Mesendoderm (in vitro differentiated cells): ENCODE measurements around the gene PARVA.
A peak's percentile ranks its signal among the peaks of the same experiment; 100 is the strongest.

ENCODE experiments used
- DNase-seq: peaks from one replicate; pipeline ENCODE4 v3.0.0; 2013
- H2AK5ac ChIP-seq: 2 replicates; pipeline ENCODE4 v1.6.1; 2013; ENCODE audit warnings: low read length, inconsistent platforms
- H2BK120ac ChIP-seq: 2 replicates; pipeline ENCODE4 v1.6.1; 2013; ENCODE audit warnings: low read depth, mild to moderate bottlenecking, low read length, moderate library complexity, mixed read lengths
- H2BK15ac ChIP-seq: replicated peaks from 2 replicates; pipeline ENCODE4 v1.6.1; 2013; ENCODE audit warnings: low read depth, mild to moderate bottlenecking, moderate library complexity
- H2BK5ac ChIP-seq: 2 replicates; pipeline ENCODE4 v1.6.1; 2013; ENCODE audit warnings: low read length, inconsistent platforms
- H3K18ac ChIP-seq: 2 replicates; pipeline ENCODE4 v1.6.1; 2013; ENCODE audit warnings: mild to moderate bottlenecking, low read length, mixed read lengths
- H3K23ac ChIP-seq: one replicate; pipeline ENCODE4 v1.6.1; 2013; ENCODE audit warnings: low read length
- H3K27ac ChIP-seq: 2 replicates; pipeline ENCODE4 v1.5.1; 2013; ENCODE audit warnings: low read depth, mild to moderate bottlenecking, inconsistent platforms, low read length, moderate library complexity
- H3K27me3 ChIP-seq: 2 replicates; pipeline ENCODE4 v1.6.1; 2013; ENCODE audit warnings: low read length, control low read depth, mild to moderate bottlenecking, inconsistent platforms; ENCODE audit not compliant: insufficient read depth, poor library complexity
- H3K36me3 ChIP-seq: 2 replicates; pipeline ENCODE4 v1.6.1; 2013; ENCODE audit warnings: low read length, inconsistent platforms; ENCODE audit not compliant: control insufficient read depth, insufficient read depth
- H3K4ac ChIP-seq: one replicate; pipeline ENCODE4 v1.6.1; 2013; ENCODE audit warnings: low read depth, mild to moderate bottlenecking, low read length, moderate library complexity
- H3K4me1 ChIP-seq: 2 replicates; pipeline ENCODE4 v1.6.1; 2013; ENCODE audit warnings: low read depth, low read length, inconsistent platforms; ENCODE audit not compliant: control insufficient read depth
- H3K4me2 ChIP-seq: 2 replicates; pipeline ENCODE4 v1.6.1; 2013; ENCODE audit warnings: low read length
- H3K4me3 ChIP-seq: 2 replicates; pipeline ENCODE4 v1.5.1; 2013; ENCODE audit warnings: mild to moderate bottlenecking, low read length
- H3K56ac ChIP-seq: one replicate; pipeline ENCODE4 v1.6.1; 2013; ENCODE audit warnings: low read length
- H3K79me1 ChIP-seq: 2 replicates; pipeline ENCODE4 v1.6.1; 2013; ENCODE audit warnings: low read length, inconsistent platforms
- H3K79me2 ChIP-seq: 2 replicates; pipeline ENCODE4 v1.6.1; 2013; ENCODE audit warnings: mild to moderate bottlenecking, low read length; ENCODE audit not compliant: control insufficient read depth, insufficient read depth
- H3K9ac ChIP-seq: 2 replicates; pipeline ENCODE4 v1.6.1; 2013; ENCODE audit warnings: low read length, inconsistent platforms
- H4K5ac ChIP-seq: one replicate; pipeline ENCODE4 v1.6.1; 2013; ENCODE audit warnings: low read length
- H4K8ac ChIP-seq: one replicate; pipeline ENCODE4 v1.6.1; 2013; ENCODE audit warnings: low read depth, mild to moderate bottlenecking, control low read depth, low read length, moderate library complexity
- WGBS: extraction: QIAGEN DNeasy Blood & Tissue Kit; methylation state at CpG from one replicate; pipeline ENCODE4 v1.1.7; 2013; ENCODE audit warnings: low lambda C conversion rate, missing lambda C conversion rate; ENCODE audit not compliant: insufficient coverage; ENCODE audit errors: extremely low coverage; 5-methylcytosine and 5-hydroxymethylcytosine counted together

Gene PARVA

GRCh38 chr11:12444601-12445000, 67.2 kb downstream of the PARVA start:
- Histone ChIP-seq H3K79me2 (no peaks in the 10 kb centered on the region), H3K23ac (no peak overlapping the region), H3K9ac (no peak overlapping the region), H3K4ac (no peak overlapping the region), H3K36me3 (no peaks in the 10 kb centered on the region), H3K4me3 (no peak overlapping the region), H3K18ac (no peak overlapping the region), H3K27ac (no peak overlapping the region), H4K5ac (no peak overlapping the region), H2BK5ac (no peak overlapping the region), H2BK120ac (no peak overlapping the region), H3K27me3 (no peaks in the 10 kb centered on the region), H3K56ac (no peak overlapping the region), H2BK15ac (no peak overlapping the region), H3K79me1 (peaks cover 1% of the 10 kb centered on the region), H2AK5ac (no peak overlapping the region), H4K8ac (no peak overlapping the region), H3K4me2 (no peak overlapping the region), H3K4me1 (peaks cover under 1% of the 10 kb centered on the region)
- WGBS = no CpG with 5 or more reads among the region's 2 CpGs
- DNase-seq = no peak

GRCh38 chr11:12445001-12445400, 67.6 kb downstream of the PARVA start:
- no peak overlapping the region for H3K4ac ChIP-seq
- H2BK15ac ChIP-seq = no peak overlapping the region
- H3K23ac ChIP-seq = no peak overlapping the region
- no peak overlapping the region for H4K5ac ChIP-seq
- H3K4me1 ChIP-seq = no peaks in the 10 kb centered on the region
- DNase-seq = no peak
- no peak overlapping the region for H4K8ac ChIP-seq
- no peaks in the 10 kb centered on the region for H3K27me3 ChIP-seq
- H2BK5ac ChIP-seq = no peak overlapping the region
- no peak overlapping the region for H2AK5ac ChIP-seq
- H2BK120ac ChIP-seq = no peak overlapping the region
- H3K79me2 ChIP-seq = no peaks in the 10 kb centered on the region
- no peak overlapping the region for H3K9ac ChIP-seq
- no peak overlapping the region for H3K56ac ChIP-seq
- no peak overlapping the region for H3K18ac ChIP-seq
- H3K4me3 ChIP-seq = no peak overlapping the region
- WGBS = no CpG with 5 or more reads among the region's 2 CpGs
- H3K36me3 ChIP-seq = no peaks in the 10 kb centered on the region
- H3K27ac ChIP-seq = no peak overlapping the region
- H3K4me2 ChIP-seq = no peak overlapping the region
- peaks cover 1% of the 10 kb centered on the region for H3K79me1 ChIP-seq

- no peak overlapping the region for H3K9ac ChIP-seq
- H4K5ac ChIP-seq = no peak overlapping the region
- H2AK5ac ChIP-seq = no peak overlapping the region
- H3K4me2 ChIP-seq = no peak overlapping the region
- no peaks in the 10 kb centered on the region for H3K4me1 ChIP-seq
- no peak overlapping the region for H2BK15ac ChIP-seq
- no peaks in the 10 kb centered on the region for H3K79me2 ChIP-seq
- H3K79me1 ChIP-seq = peaks cover 1% of the 10 kb centered on the region
- no peak overlapping the region for H3K4ac ChIP-seq
- no peak overlapping the region for H2BK5ac ChIP-seq
- H3K36me3 ChIP-seq = no peaks in the 10 kb centered on the region
- H3K23ac ChIP-seq = no peak overlapping the region
- no peak overlapping the region for H2BK120ac ChIP-seq
- no peak overlapping the region for H4K8ac ChIP-seq
- no peak overlapping the region for H3K56ac ChIP-seq
- no peak overlapping the region for H3K27ac ChIP-seq
- H3K27me3 ChIP-seq = no peaks in the 10 kb centered on the region
- no peak overlapping the region for H3K4me3 ChIP-seq
- no peak for DNase-seq
- no peak overlapping the region for H3K18ac ChIP-seq
Measured at GRCh38 chr11:12446863-12447262, 69.5 kb downstream of the PARVA start.

GRCh38 chr11:12448131-12448939, 71.0 kb downstream of the PARVA start:
- Histone ChIP-seq H3K9ac (no peak overlapping the region), H4K8ac (no peak overlapping the region), H3K27me3 (no peaks in the 10 kb centered on the region), H2BK5ac (no peak overlapping the region), H3K4me2 (no peak overlapping the region), H3K79me2 (no peaks in the 10 kb centered on the region), H3K4me1 (no peaks in the 10 kb centered on the region), H3K27ac (no peak overlapping the region), H3K56ac (no peak overlapping the region), H2BK120ac (no peak overlapping the region), H4K5ac (no peak overlapping the region), H3K4me3 (no peak overlapping the region), H2AK5ac (no peak overlapping the region), H3K36me3 (no peaks in the 10 kb centered on the region), H2BK15ac (no peak overlapping the region), H3K79me1 (no peaks in the 10 kb centered on the region), H3K23ac (no peak overlapping the region), H3K18ac (no peak overlapping the region), H3K4ac (no peak overlapping the region)
- WGBS = no CpG with 5 or more reads among the region's 9 CpGs
- no peak for DNase-seq

- Histone ChIP-seq H2AK5ac (no peak overlapping the region), H3K27ac (no peak overlapping the region), H2BK5ac (no peak overlapping the region), H3K79me2 (no peaks in the 10 kb centered on the region), H4K8ac (no peak overlapping the region), H3K18ac (no peak overlapping the region), H3K79me1 (no peaks in the 10 kb centered on the region), H3K36me3 (no peaks in the 10 kb centered on the region), H4K5ac (no peak overlapping the region), H3K27me3 (no peaks in the 10 kb centered on the region), H3K56ac (no peak overlapping the region), H3K4me2 (no peak overlapping the region), H3K23ac (no peak overlapping the region), H3K4ac (no peak overlapping the region), H3K4me1 (peaks cover 4% of the 10 kb centered on the region), H2BK15ac (no peak overlapping the region), H2BK120ac (no peak overlapping the region), H3K4me3 (no peak overlapping the region), H3K9ac (no peak overlapping the region)
- no CpG with 5 or more reads among the region's 3 CpGs for WGBS
- DNase-seq = peak; percentile 60
Measured at GRCh38 chr11:12449961-12450715, 72.8 kb downstream of the PARVA start.
